Middle frontal gyrus (tissue), 1 donor: ENCODE data around the gene RNF130.
"Not testable (repeated sequence)": the region's sequence is repeated elsewhere in the genome, so short reads cannot be mapped to it uniquely, and the experiment has no call there.

Experiments used
- DNase-seq: peaks from one replicate; pipeline ENCODE4 v3.0.0-alpha.2; 2015; ENCODE audit warnings: low spot score; ENCODE audit errors: extremely low spot score

The RNF130 gene

GRCh38 chr5:179975713-179976134, 95.8 kb downstream of the RNF130 start:
- no peak for DNase-seq

DNA sequence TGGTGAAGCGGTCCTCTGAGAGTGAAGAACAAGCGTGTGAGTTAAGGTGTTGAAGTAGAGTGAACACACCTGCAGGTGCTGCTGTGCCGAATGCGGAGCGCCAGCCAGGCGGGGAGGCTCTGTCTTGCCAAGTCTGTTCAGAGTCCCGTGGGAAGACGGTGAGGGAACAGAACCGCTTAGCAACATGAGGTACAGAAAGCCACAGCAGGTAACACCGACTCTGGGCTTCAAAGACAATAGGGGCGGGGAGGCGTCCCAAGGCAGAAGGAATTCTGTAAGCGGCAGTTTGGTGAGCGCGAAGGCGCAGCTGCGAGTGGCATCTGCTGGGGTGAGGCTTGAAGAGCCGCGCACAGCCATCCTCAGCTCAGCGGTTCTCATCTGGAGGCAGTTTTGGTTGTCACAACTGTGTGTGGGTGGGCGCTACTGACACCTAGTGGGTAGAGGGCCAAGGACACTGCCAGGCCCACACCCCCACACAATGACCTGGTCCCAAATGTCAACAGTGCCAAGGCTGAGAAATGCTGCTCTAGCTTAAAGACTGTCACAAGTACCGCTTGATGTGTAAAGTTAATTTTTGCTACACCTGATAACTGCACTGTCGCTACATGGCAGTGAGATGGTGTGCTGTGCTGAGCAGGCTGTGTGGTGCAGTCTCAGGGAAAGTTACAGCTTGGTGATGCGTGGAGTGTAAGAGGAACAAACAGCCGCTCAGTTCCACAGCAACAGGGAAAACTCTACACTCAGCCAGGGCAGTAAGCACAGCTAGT, 96.4 kb downstream of the RNF130 start:
- DNase-seq: no peak

DNA sequence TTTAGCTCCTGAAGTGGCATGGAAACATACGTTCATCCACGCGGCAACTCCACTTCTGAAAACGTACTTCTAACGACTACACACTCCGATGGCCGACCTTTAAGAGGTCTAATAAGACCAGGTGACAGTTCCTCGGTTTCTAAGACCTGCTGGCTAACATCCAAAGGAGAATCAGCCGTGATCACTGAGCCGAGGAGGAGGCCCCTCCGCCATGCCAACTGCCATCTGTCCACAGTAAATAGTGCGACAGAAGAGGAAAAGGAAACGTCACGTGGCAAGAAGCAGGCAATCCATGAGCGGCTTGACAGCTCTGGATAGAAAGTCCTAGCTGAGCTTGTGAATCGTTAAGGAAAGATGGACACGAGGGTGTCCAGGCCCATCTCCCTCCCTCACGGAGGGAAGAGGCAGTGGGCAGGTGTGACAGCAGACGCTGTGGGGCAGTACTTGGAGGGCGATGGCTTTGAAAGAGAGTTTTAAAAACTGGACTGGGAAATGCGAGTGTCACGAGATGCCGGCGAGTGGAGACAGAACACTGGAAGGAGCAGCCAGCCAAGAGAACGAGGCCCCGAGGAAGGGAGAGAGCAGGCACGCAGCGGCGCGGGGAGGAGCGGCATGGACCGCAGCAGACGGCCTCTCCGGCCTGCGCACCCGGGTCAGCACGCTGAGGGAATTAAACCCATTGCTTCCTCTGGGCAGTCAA, 97.2 kb downstream of the RNF130 start:
- DNase-seq: no peak

GRCh38 chr5:179973391-179973790, 98.2 kb downstream of the RNF130 start:
- no peak for DNase-seq

DNA sequence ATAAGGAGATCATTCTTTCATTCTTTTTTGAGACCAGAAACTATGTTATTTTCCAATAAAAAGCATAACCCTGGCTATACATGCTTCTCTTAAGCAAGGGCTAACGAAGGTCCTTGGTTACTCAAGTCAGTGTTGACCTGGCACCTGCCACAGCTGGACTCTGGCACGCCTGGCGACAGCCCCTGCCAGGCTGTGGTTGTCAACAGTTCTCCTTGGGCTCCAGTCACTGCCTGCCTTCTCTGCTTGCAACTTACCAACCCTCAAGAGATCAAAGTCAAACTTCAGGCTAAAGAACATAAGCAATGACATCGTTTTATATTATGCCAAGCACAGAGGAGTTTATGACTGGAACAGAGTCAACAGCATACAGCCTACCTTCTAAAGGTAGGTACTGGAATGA, 102.4 kb downstream of the RNF130 start:
- DNase-seq: no peak

- DNase-seq: no peak
These were observed 104.1 kb downstream of the RNF130 start for GRCh38 chr5:179967489-179967888.

- no peak for DNase-seq
These were observed 107.5 kb downstream of the RNF130 start for GRCh38 chr5:179964015-179964414.

DNA sequence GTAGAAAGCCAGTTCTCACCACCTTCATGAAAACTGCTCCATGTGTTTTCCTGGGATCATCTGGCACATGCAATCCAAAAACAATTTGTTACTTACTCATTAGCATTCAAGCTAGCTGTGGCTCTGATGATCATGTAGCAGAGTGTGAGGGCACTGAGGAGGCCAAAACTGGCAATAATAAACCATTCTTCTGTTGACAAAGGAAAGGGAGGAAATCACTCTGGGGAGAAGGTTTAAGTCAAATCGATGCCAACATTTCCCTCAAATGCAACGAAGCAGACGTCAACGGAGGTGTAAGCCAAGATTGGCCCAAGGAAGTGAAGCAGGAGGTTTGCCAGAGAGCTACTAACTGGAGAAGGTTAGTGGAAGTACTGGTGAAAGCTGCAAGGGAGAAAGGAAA, 108.2 kb downstream of the RNF130 start:
- no peak for DNase-seq

GRCh38 chr5:179960204-179960831, 111.2 kb downstream of the RNF130 start:
- DNase-seq: no peak

DNA sequence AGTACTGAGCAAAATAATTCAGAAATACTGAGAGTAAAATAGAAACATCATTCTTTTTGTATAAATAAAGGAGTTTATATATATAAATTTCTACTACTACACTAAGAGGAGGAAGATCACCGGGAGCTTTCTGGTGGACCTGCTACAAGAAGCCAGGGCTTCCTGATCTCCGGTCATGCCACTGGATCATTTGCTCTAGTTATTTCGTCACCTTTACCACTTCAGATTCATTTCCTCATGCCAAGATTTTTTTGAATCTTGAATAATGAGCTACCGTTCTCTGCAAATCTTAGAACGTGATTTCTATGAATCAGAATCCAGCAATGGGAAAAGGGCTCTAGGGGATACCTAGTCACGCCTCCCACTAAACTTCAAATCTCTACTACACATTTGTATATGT, 111.9 kb downstream of the RNF130 start:
- no peak for DNase-seq

- not testable (repeated sequence) for DNase-seq
These were observed 112.4 kb downstream of the RNF130 start for GRCh38 chr5:179959118-179959517.

DNA sequence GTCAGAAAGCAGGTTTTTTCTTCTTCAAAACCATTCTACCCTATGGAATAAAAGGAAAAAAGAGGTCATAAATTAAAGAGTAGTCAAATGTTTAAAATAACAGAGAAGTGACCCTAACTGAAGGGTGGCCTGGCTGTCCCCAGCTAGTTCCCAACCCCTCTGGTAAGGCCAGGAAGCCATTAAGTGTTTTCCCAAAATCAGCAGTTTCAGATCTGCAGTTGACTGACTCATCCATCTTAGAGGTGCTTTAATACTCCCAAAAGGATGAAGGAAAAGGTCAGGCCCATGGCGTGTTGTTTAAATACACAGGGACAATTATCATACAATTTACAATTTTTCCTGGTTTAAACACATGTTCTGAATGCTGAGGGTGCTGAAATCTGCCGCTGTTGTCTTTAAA, 115.9 kb downstream of the RNF130 start:
- no peak for DNase-seq

DNA sequence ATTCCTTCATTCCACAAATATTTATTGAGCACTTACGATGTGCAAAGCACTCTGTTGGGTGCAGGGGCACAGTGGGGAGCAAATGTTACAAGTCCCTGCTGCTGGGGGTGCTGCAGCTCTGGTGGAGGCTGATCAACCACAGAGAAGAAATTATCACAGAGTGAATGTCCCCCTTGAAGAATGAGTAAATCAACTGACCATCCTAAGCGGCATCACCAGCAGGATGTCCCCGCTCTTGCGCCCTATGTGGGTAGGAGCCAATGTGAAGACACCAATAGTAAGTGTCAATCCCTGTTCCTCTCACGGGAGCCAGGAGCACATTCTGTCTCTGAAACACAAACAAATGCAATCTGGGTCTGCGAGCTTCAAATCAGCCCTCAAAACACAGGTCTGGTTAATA, 116.5 kb downstream of the RNF130 start:
- DNase-seq: no peak

DNA sequence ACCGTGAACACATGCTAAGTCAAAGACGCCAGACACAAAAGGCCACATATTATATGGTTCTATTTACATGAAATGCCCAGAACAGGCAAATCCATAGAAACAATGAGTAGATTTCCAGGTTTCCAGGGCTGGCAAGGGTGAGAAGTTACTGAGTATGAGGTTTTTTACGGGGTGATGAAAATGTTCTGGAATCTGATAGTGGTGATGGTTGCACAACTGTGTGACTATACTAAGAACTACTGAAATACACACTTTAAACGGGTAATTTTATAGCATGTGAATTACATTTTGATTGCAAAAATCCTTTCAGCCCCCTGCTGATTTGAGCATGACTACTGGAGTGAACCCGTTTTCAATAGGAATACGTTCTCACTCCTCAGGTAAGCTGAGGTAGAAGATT, 117.1 kb downstream of the RNF130 start:
- DNase-seq: no peak

- DNase-seq: no peak
These were observed 117.6 kb downstream of the RNF130 start for GRCh38 chr5:179953987-179954386.

- no peak for DNase-seq
These were observed 134.4 kb downstream of the RNF130 start for GRCh38 chr5:179936976-179937681.

DNA sequence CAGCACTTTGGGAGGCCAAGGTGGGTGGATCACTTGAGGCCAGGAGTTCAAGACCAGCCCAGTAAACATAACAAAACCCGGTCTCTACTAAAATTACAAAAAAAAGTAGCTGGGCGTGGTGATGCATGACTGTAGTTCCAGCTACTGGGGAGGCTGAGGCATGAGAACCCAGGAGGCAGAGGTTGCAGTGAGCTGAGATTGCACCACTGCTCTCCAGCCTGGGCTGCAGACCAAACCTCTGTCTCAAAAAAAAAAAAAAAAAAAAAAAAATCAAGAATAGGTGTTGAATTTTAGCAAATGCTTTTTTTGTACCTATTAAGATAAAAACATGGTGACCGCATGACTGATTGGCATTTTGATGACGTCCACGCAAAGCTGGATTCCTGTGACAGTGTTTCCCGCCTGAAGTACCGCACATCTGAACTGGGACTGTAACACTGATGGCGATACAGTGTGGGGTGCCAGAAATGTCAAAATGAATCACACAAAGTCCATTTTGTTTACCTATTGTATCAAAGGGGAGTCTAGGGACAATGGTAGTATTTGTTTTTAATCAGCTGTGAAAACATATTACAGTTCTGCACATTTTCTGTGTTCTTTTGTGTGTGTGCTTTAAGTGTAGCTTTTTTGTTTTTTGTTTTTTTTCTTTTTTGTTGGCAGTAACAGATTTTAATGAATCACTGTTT, 140.6 kb downstream of the RNF130 start:
- DNase-seq: no peak

DNA sequence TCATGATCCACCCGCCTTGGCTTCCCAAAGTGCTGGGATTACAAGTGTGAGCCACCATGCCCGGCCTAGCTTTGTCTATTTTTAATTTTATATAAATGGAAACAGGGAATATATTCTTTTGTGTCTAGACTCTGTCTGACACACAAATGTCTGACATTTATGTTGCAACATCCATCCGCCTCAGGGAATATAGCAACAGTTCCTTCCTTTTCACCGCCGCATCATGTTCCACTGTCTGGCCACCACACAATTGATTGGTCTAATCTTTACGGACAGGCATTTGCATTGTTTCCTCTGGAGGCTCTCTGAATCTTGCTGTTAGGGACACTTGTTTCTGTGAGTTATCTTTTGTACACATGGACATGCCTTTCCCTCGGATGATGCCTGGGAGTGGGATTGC, 143.7 kb downstream of the RNF130 start:
- no peak for DNase-seq

DNA sequence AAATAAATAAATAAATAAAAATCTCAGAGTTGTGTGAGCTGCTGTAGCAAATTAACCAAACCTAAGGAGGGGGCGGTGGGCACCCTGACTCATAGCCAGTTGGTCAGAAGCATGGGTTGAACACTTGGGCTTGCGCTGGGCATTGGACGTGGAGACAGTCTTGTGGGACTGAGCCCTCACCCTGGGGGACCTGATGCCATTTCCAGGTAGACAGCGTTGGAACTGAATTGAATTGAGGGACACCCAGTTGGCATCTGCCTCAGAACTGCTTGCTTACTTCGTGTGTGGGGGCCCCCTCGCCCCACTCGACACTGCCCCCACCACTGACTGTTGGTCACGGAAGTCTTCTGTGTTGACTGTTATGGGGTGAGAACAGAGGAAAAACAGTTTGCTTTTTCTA, 144.9 kb downstream of the RNF130 start:
- no peak for DNase-seq

DNA sequence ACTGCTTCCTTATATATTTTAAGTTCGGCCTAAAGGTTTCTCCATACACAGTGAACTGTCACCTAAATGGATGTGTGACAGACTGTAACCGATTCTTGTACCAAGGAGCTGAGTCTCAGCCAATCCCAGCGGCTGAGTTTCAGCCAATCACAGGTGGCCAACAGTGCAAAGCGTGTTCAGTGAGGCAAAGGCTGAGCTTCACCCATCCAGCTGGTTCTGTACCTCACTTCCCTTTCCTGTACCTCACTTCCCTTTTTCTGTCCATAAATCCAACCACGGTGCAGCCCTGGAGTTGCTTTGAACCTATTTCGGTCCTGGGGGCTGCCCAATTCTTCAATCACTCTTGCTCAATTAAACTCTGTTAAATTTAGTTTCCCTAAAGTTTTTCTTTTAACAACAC, 148.1 kb downstream of the RNF130 start:
- no peak for DNase-seq

- no peak for DNase-seq
These were observed 151.4 kb downstream of the RNF130 start for GRCh38 chr5:179920175-179920574.
